ENCODE measurements around the gene BCL11A. TPM values are rescaled to one million over a fixed set of nuclear protein-coding genes. Genes with fewer than 3 reads are reported as not detected.

Gene BCL11A
- total and polyA plus RNA-seq, 2 experiments from 2014 or later = 57.5 to 77.6 TPM

GRCh38 chr2:60476206-60476954 lies 77.1 kb downstream of the BCL11A start:
- DNase-seq (ENCODE audit: low spot score) (peak; percentile 62), ATAC-seq (peak; percentile 8; the same call in 1 of the 3 replicates)
- Histone ChIP-seq H4K20me1 (replicated peaks; ENCODE audit: insufficient read depth) (peaks cover 52% of the 10 kb centered on the region), H3K9me2 (ENCODE audit: insufficient read depth) (no peaks in the 10 kb centered on the region), H2AFZ (no peak overlapping the region), H3K4me1 (ENCODE audit: insufficient read depth) (peaks cover 80% of the 10 kb centered on the region), H3K27me3 (ENCODE audit: insufficient read depth) (peaks cover 43% of the 10 kb centered on the region), H3F3A (replicated peaks; ENCODE audit: low read depth) (no peaks in the 10 kb centered on the region), H3K36me3 (ENCODE audit: insufficient read depth) (no peaks in the 10 kb centered on the region), H3K79me2 (replicated peaks; ENCODE audit: insufficient read depth) (peaks cover 90% of the 10 kb centered on the region), H3K4me2 (peak overlapping the region; percentile 72), H3K27ac (ENCODE audit: low read depth) (no peak overlapping the region), H3K4me3 (peak overlapping the region; percentile 37)
- Mint-ChIP-seq H3K9me3 (no peaks in the 10 kb centered on the region), H3K4me3 (peak overlapping the region; percentile 48), H3K36me3 (ENCODE audit: low read depth) (peaks cover 12% of the 10 kb centered on the region), H3K27ac (no peak overlapping the region), H3K4me1 (peaks cover 76% of the 10 kb centered on the region), H3K27me3 (ENCODE audit: insufficient read depth, low read depth, poor library complexity) (peaks cover 26% of the 10 kb centered on the region)
- TF ChIP-seq NANOG (IDR thresholded peaks at IDR 0.05; ENCODE audit: borderline replicate concordance) (peak; percentile 99), ETS1 (IDR thresholded peaks at IDR 0.05) (no peak), STAT1 (IDR thresholded peaks at IDR 0.05; ENCODE audit: unreplicated experiment) (no peak), EZH2phosphoT487 (IDR thresholded peaks at IDR 0.05; ENCODE audit: unreplicated experiment) (no peak), EZH2 (IDR thresholded peaks at IDR 0.05; ENCODE audit: low read depth, unreplicated experiment) (no peak), ZNF331 (CRISPR knock-in tag; IDR thresholded peaks at IDR 0.05; ENCODE audit: low read depth) (no peak), ZNF462 (CRISPR knock-in tag; IDR thresholded peaks at IDR 0.05) (no peak), POLR2AphosphoS5 (IDR thresholded peaks at IDR 0.05; ENCODE audit: low read depth) (no peak)

Measured in GM23338 (cell line).